Measurements from ENCODE around the gene ZBTB33.

Gene ZBTB33

GRCh38 chrX:120224388-120224787, 26.2 kb upstream of the ZBTB33 start:
- TF ChIP-seq CTCF (IDR thresholded peaks at IDR 0.05; ENCODE audit: insufficient read depth, low read depth, low read length, missing control alignments) = no peak
- no peak for DNase-seq (ENCODE audit: low read depth)
- no peak overlapping the region for H3K4me3 ChIP-seq (ENCODE audit: low read depth, low read length)

- no peak for TF ChIP-seq CTCF (IDR thresholded peaks at IDR 0.05; ENCODE audit: insufficient read depth, low read depth, low read length, missing control alignments)
- no peak overlapping the region for H3K4me3 ChIP-seq (ENCODE audit: low read depth, low read length)
- DNase-seq (ENCODE audit: low read depth) = no peak
Measured at GRCh38 chrX:120228187-120228908, 22.3 kb upstream of the ZBTB33 start.

GRCh38 chrX:120235284-120235683, 15.3 kb upstream of the ZBTB33 start:
- no peak overlapping the region for H3K4me3 ChIP-seq (ENCODE audit: low read depth, low read length)
- TF ChIP-seq CTCF (IDR thresholded peaks at IDR 0.05; ENCODE audit: insufficient read depth, low read depth, low read length, missing control alignments) = no peak
- DNase-seq (ENCODE audit: low read depth) = no peak

- no peak overlapping the region for H3K4me3 ChIP-seq (ENCODE audit: low read depth, low read length)
- no peak for TF ChIP-seq CTCF (IDR thresholded peaks at IDR 0.05; ENCODE audit: insufficient read depth, low read depth, low read length, missing control alignments)
- DNase-seq (ENCODE audit: low read depth) = no peak
Measured at GRCh38 chrX:120236687-120237479, 13.7 kb upstream of the ZBTB33 start.

GRCh38 chrX:120238933-120239332, 11.7 kb upstream of the ZBTB33 start:
- no peak overlapping the region for H3K4me3 ChIP-seq (ENCODE audit: low read depth, low read length)
- no peak for TF ChIP-seq CTCF (IDR thresholded peaks at IDR 0.05; ENCODE audit: insufficient read depth, low read depth, low read length, missing control alignments)
- DNase-seq (ENCODE audit: low read depth) = no peak

- no peak for TF ChIP-seq CTCF (IDR thresholded peaks at IDR 0.05; ENCODE audit: insufficient read depth, low read depth, low read length, missing control alignments)
- no peak overlapping the region for H3K4me3 ChIP-seq (ENCODE audit: low read depth, low read length)
- DNase-seq (ENCODE audit: low read depth) = no peak
Measured at GRCh38 chrX:120242813-120243212, 7.8 kb upstream of the ZBTB33 start.

Measured in GM12865 (cell line).